Keratinocyte (primary cell): ENCODE data around the gene MARS1. TPM values are rescaled to one million over a fixed set of nuclear protein-coding genes. Genes with fewer than 3 reads are reported as not detected.
"Not testable (repeated sequence)": the region's sequence is repeated elsewhere in the genome, so short reads cannot be mapped to it uniquely, and the experiment has no call there.

Experiments
- DNase-seq: peaks from one replicate; pipeline ENCODE4 v3.0.0-alpha.2; 2011; ENCODE audit warnings: low read depth, missing footprints, low spot score
- FAIRE-seq: peaks from 2 replicates; lab custom pipeline; 2011; peaks lifted over from hg19 to GRCh38; lab: Jason Lieb, UNC
- H2AFZ ChIP-seq: 2 replicates; pipeline ENCODE4 v1.6.0; 2012; ENCODE audit warnings: low read length, control low read depth, inconsistent platforms; ENCODE audit not compliant: control insufficient read depth
- H3K27ac ChIP-seq: 2 replicates; pipeline ENCODE4 v1.5.1; 2011; ENCODE audit warnings: low read length; ENCODE audit not compliant: control insufficient read depth, insufficient read depth
- H3K27me3 ChIP-seq: 3 replicates; pipeline ENCODE4 v1.6.0; 2011; ENCODE audit warnings: low read length; ENCODE audit not compliant: control insufficient read depth, insufficient read depth; ENCODE audit errors: extremely low read depth
- H3K36me3 ChIP-seq, 2 experiments: 2 replicates in 1 of 2; 3 replicates in 1 of 2; pipeline ENCODE4 v1.5.1; 2011; ENCODE audit warnings: low read length in 2 of 2, mild to moderate bottlenecking in 1 of 2; ENCODE audit not compliant: control insufficient read depth in 2 of 2, insufficient read depth in 2 of 2; ENCODE audit errors: extremely low read depth in 1 of 2
- H3K4me1 ChIP-seq: 3 replicates; pipeline ENCODE4 v1.5.1; 2011; ENCODE audit warnings: low read length; ENCODE audit not compliant: control insufficient read depth, insufficient read depth; ENCODE audit errors: extremely low read depth
- H3K4me2 ChIP-seq: 3 replicates; pipeline ENCODE4 v1.6.0; 2011; ENCODE audit warnings: low read depth, low read length; ENCODE audit not compliant: control insufficient read depth, insufficient read depth; ENCODE audit errors: extremely low read depth
- H3K4me3 ChIP-seq, 3 experiments: fragments of 200-600 bp in 1 of 3; sonication (generic) in 1 of 3; 2 replicates in 2 of 3; 3 replicates in 1 of 3; pipeline ENCODE4 v1.5.1; 2011 to 2016; ENCODE audit warnings: low read length in 3 of 3, mild to moderate bottlenecking in 3 of 3, control low read depth in 2 of 3, inconsistent platforms in 1 of 3, low read depth in 1 of 3, mixed read lengths in 1 of 3, mixed run types in 1 of 3, moderate library complexity in 1 of 3; ENCODE audit not compliant: control insufficient read depth in 2 of 3, insufficient read depth in 2 of 3; ENCODE audit errors: extremely low read depth in 1 of 3
- H3K79me2 ChIP-seq: 2 replicates; pipeline ENCODE4 v1.6.0; 2012; ENCODE audit warnings: low read length; ENCODE audit not compliant: control insufficient read depth, insufficient read depth
- H3K9ac ChIP-seq: 3 replicates; pipeline ENCODE4 v1.6.0; 2011; ENCODE audit warnings: low read length; ENCODE audit not compliant: control insufficient read depth, insufficient read depth; ENCODE audit errors: extremely low read depth
- H3K9me1 ChIP-seq: 3 replicates; pipeline ENCODE4 v1.6.0; 2011; ENCODE audit warnings: low read length; ENCODE audit not compliant: control insufficient read depth, insufficient read depth; ENCODE audit errors: extremely low read depth
- H3K9me3 ChIP-seq: 2 replicates; pipeline ENCODE4 v1.5.1; 2012; ENCODE audit warnings: low read depth, low read length; ENCODE audit not compliant: control insufficient read depth
- H4K20me1 ChIP-seq: 3 replicates; pipeline ENCODE4 v1.6.0; 2011; ENCODE audit warnings: low read length; ENCODE audit not compliant: control insufficient read depth, insufficient read depth; ENCODE audit errors: extremely low read depth
- CTCF ChIP-seq, 3 experiments: IDR thresholded peaks in 1 of 3; conservative IDR thresholded peaks in 1 of 3; optimal IDR thresholded peaks in 1 of 3; 2 replicates in 2 of 3; 3 replicates in 1 of 3; pipeline versions ENCODE3 to v1.5.1; 2011; ENCODE audit warnings: low read length in 3 of 3, mild to moderate bottlenecking in 3 of 3, moderate library complexity in 2 of 3, control low read depth in 1 of 3, inconsistent platforms in 1 of 3; ENCODE audit not compliant: insufficient read depth in 2 of 3; ENCODE audit errors: extremely low read depth in 1 of 3
- EZH2 ChIP-seq: IDR thresholded peaks from one replicate; pipeline ENCODE4 v1.6.1; 2012; ENCODE audit warnings: inconsistent platforms, mild to moderate bottlenecking, low read length, moderate library complexity
- dilution Hi-C: fragments of 300-500 bp; cut with MboI; formaldehyde crosslinking; loops from one replicate; pipeline ENCODE4 v1.7.0; 2020; ENCODE audit warnings: low sequenced_read_pairs; ENCODE audit not compliant: extremely low pct_ligation_motif_present
- polyA plus RNA-seq, 5 experiments: library from polyadenylated mRNA; depleted of rRNA in 3 of 5; stranded (reverse) in 3 of 5; stranded (forward) in 1 of 5; unstranded in 1 of 5; fragments of >200 nt; gene quantifications; 1 replicate in 1 of 5; 2 replicates in 3 of 5; 3 replicates in 1 of 5; pipeline versions ENCODE4 v1.2.1 to v1.2.3, GENCODE V29; 2011 to 2012; ENCODE audit warnings: missing spikeins in 2 of 5, low read depth in 1 of 5, low replicate concordance in 1 of 5

Gene MARS1
- polyA plus RNA-seq, 1 donor (not counting 4 experiments of a cell fraction or from before 2014, with no cell fraction given) = 125 TPM

GRCh38 chr12:57439762-57440266, 48.1 kb upstream of the MARS1 start:
- dilution Hi-C loops = no loop called here

GRCh38 chr12:57441393-57441792, 46.5 kb upstream of the MARS1 start:
- H4K20me1 ChIP-seq, H3K27me3 ChIP-seq, H2AFZ ChIP-seq, H3K27ac ChIP-seq, H3K4me2 ChIP-seq, H3K4me3 ChIP-seq, H3K9me1 ChIP-seq, dilution Hi-C loops, H3K36me3 ChIP-seq, H3K9me3 ChIP-seq, H3K9ac ChIP-seq, H3K4me1 ChIP-seq, FAIRE-seq, DNase-seq, H3K79me2 ChIP-seq: not testable (repeated sequence)

More at GRCh38 chr12:57439762-57440266, 48.1 kb upstream of the MARS1 start:
- no peak overlapping the region for H2AFZ ChIP-seq
- H3K9me3 ChIP-seq = no peaks in the 10 kb centered on the region
- H3K9ac ChIP-seq = no peak overlapping the region
- no peaks in the 10 kb centered on the region for H3K9me1 ChIP-seq
- no peaks in the 10 kb centered on the region for H3K79me2 ChIP-seq
- no peak for FAIRE-seq
- H3K4me3 ChIP-seq = no peak overlapping the region
- TF ChIP-seq EZH2 (no peak), CTCF (optimal IDR thresholded peaks at IDR 0.05 in 1 of 3, IDR thresholded peaks at IDR 0.05 in 1 of 3, conservative IDR thresholded peaks at IDR 0.05 in 1 of 3; ENCODE audit: extremely low read depth in 1 of 3, insufficient read depth in 2 of 3, low read length in 3 of 3) (no peak)
- no peaks in the 10 kb centered on the region for H3K27me3 ChIP-seq
- no peak overlapping the region for H3K4me2 ChIP-seq
- no peak overlapping the region for H3K27ac ChIP-seq
- DNase-seq = no peak
- no peaks in the 10 kb centered on the region for H3K4me1 ChIP-seq
- no peaks in the 10 kb centered on the region for H3K36me3 ChIP-seq
- H4K20me1 ChIP-seq = no peaks in the 10 kb centered on the region

- H3K79me2 ChIP-seq = no peaks in the 10 kb centered on the region
- H3K27ac ChIP-seq = no peak overlapping the region
- no peaks in the 10 kb centered on the region for H3K4me1 ChIP-seq
- H2AFZ ChIP-seq = no peak overlapping the region
- TF ChIP-seq EZH2 (no peak), CTCF (optimal IDR thresholded peaks at IDR 0.05 in 1 of 3, IDR thresholded peaks at IDR 0.05 in 1 of 3, conservative IDR thresholded peaks at IDR 0.05 in 1 of 3; ENCODE audit: extremely low read depth in 1 of 3, insufficient read depth in 2 of 3, low read length in 3 of 3) (no peak)
- H3K4me3 ChIP-seq = no peak overlapping the region
- DNase-seq (no peak), FAIRE-seq (no peak)
- no peak overlapping the region for H3K4me2 ChIP-seq
- dilution Hi-C loops = no loop called here
- H3K27me3 ChIP-seq = no peaks in the 10 kb centered on the region
- H4K20me1 ChIP-seq = no peaks in the 10 kb centered on the region
- no peak overlapping the region for H3K9ac ChIP-seq
- H3K36me3 ChIP-seq = no peaks in the 10 kb centered on the region
- no peaks in the 10 kb centered on the region for H3K9me1 ChIP-seq
- H3K9me3 ChIP-seq = no peaks in the 10 kb centered on the region
Observed at GRCh38 chr12:57441846-57442427, 45.9 kb upstream of the MARS1 start.

GRCh38 chr12:57444337-57444736, 43.5 kb upstream of the MARS1 start:
- dilution Hi-C loops, H3K27me3 ChIP-seq, H3K79me2 ChIP-seq, H3K4me2 ChIP-seq, H3K27ac ChIP-seq, DNase-seq, H3K4me3 ChIP-seq, H3K9me3 ChIP-seq, H3K9ac ChIP-seq, H3K36me3 ChIP-seq, H3K9me1 ChIP-seq, H4K20me1 ChIP-seq, H3K4me1 ChIP-seq, FAIRE-seq, H2AFZ ChIP-seq: not testable (repeated sequence)
